SU-DHL-6 (cell line): ENCODE results near the gene SNX10.

Source experiments
- EZH2phosphoT487 ChIP-seq: fragments of 200-600 bp; sonication (generic), shearing (Covaris generic); conservative IDR thresholded peaks from 2 replicates; pipeline ENCODE4 v1.6.1; 2018; ENCODE audit warnings: mild to moderate bottlenecking, antibody characterized with exemption, low read length, moderate library complexity, mixed read lengths
- TF ChIP-seq, protein P1 (sequence below): fragments of 200-600 bp; sonication (generic); IDR thresholded peaks from one replicate; pipeline ENCODE4 v1.5.1; 2017; ENCODE audit warnings: antibody characterized with exemption, mild to moderate bottlenecking, low read length, moderate library complexity; ENCODE audit not compliant: insufficient read depth, poor library complexity, severe bottlenecking

GRCh38 chr7:26284995-26285632, 6.5 kb upstream of the SNX10 start:
- TF ChIP-seq, protein P1, sequence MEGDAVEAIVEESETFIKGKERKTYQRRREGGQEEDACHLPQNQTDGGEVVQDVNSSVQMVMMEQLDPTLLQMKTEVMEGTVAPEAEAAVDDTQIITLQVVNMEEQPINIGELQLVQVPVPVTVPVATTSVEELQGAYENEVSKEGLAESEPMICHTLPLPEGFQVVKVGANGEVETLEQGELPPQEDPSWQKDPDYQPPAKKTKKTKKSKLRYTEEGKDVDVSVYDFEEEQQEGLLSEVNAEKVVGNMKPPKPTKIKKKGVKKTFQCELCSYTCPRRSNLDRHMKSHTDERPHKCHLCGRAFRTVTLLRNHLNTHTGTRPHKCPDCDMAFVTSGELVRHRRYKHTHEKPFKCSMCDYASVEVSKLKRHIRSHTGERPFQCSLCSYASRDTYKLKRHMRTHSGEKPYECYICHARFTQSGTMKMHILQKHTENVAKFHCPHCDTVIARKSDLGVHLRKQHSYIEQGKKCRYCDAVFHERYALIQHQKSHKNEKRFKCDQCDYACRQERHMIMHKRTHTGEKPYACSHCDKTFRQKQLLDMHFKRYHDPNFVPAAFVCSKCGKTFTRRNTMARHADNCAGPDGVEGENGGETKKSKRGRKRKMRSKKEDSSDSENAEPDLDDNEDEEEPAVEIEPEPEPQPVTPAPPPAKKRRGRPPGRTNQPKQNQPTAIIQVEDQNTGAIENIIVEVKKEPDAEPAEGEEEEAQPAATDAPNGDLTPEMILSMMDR, result no peak
- TF ChIP-seq EZH2phosphoT487, result no peak
